ENCODE data around the gene RBMY1F. TPM values are rescaled to one million over a fixed set of nuclear protein-coding genes. Genes with fewer than 3 reads are reported as not detected.
"Not testable (repeated sequence)": the region's sequence is repeated elsewhere in the genome, so short reads cannot be mapped to it uniquely, and the experiment has no call there.

RBMY1F gene
- not detected for total RNA-seq

DNA sequence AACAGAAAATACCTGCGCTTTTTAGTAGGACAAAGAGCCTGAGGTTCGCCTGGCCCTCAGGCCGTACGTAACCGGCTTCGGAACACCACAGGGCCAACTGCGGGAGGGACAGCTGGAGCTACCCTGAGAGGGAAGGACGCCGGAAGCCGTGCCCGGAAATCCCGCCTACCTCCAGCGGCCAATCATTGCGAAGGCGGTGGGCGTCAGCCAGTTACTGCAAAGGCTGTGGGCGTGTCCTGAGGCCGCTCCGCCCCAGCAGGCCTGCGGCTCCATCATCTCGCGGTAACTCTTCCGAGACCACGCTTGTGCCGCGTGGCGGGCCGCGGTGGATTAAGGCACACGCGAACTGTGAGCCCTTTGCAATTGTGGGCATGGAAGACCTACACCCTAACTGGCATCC, at the start of gene RBMY1F:
TSS of gene RBMY1F (minus strand) at position 101 of the 400 bp plus-strand sequence. CDS start 1,954 bp downstream, outside the sequence.
- H3K4me1 Mint-ChIP-seq (ENCODE audit: low read depth); POLR2A ChIA-PET; intact Hi-C loops (cut with micrococcal nuclease); DNase-seq; H3K36me3 Mint-ChIP-seq; CTCF ChIA-PET; H3K4me3 Mint-ChIP-seq; H3K9me3 Mint-ChIP-seq; H3K27me3 Mint-ChIP-seq; H3K27ac Mint-ChIP-seq: not testable (repeated sequence)

DNA sequence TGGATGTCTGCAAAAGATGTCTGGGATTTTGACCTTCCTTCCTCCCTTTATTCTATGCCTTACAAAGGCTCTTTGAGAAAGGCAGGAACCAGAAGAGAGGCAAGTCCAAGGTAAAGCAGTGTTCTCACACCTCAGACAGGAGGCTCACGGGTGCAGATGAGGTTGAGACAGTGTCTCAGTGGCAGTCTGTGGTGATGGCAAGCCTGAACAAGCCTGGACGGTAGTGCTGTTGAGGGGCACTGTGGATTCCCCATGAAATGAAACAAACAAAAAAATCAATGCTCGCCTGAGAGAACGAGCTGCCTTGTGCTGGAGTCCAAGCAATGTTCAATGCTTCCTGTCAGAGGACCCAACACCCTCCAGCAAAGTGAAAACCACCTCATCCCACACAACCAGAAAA, 31.6 kb downstream of the RBMY1F start:
- H3K36me3 Mint-ChIP-seq; intact Hi-C loops (cut with micrococcal nuclease); POLR2A ChIA-PET; H3K4me3 Mint-ChIP-seq; DNase-seq; H3K4me1 Mint-ChIP-seq (ENCODE audit: low read depth); H3K27me3 Mint-ChIP-seq; H3K27ac Mint-ChIP-seq; CTCF ChIA-PET; H3K9me3 Mint-ChIP-seq: not testable (repeated sequence)

DNA sequence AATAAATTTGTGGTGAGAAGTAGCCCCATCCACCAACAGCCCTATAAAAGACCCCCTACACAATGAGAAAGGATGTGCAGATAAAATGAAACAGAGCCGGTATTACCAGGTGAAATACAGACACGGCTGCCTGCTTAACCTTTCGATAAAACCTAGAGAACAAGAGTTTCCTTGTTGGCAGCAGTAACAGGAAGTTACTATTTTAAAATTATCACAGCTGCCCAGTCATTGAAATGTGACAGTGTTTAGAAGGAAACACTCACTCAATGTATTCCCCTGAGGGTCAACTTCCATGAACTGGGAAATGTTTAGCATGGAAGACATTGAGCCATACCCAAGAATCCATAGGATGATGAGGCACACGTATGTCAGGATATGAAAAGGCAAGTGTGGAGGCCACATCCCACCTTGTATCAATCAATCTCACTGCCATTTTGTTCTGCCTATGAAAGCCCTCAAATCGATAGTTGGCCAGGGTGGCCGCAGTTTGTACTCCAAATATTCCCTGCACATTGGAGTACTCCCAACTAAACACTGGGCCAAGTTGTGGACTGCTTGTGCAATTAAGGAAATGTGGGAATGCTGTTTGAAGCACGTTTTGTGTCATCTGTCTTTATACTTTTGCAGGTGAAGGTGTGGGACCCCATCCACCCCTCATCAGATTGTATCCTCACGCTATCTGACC, 41.6 kb downstream of the RBMY1F start:
- H3K36me3 Mint-ChIP-seq; H3K27me3 Mint-ChIP-seq; H3K4me3 Mint-ChIP-seq; POLR2A ChIA-PET; H3K27ac Mint-ChIP-seq; CTCF ChIA-PET; intact Hi-C loops (cut with micrococcal nuclease); DNase-seq; H3K9me3 Mint-ChIP-seq; H3K4me1 Mint-ChIP-seq (ENCODE audit: low read depth): not testable (repeated sequence)

DNA sequence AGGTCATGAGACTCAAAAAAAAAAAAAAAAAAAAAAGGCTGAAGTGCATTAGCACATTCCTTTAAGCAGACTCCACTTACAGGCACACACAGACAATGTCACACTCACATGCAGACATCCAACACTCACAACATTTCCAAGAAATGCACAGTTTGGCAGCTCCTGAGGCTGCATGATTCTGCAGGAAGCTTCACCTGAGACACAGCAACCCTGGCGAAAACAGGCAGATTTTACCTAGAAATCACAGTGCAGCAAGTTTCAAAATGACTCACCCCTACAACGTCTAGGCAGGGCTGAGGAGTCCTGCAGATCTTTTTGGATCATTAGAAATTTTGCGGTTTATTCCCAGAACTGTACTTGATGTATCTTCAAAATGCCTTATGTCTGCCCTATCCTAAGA, 48.0 kb downstream of the RBMY1F start:
- H3K4me1 Mint-ChIP-seq (ENCODE audit: low read depth); H3K9me3 Mint-ChIP-seq; POLR2A ChIA-PET; CTCF ChIA-PET; H3K4me3 Mint-ChIP-seq; H3K27ac Mint-ChIP-seq; H3K27me3 Mint-ChIP-seq; DNase-seq; intact Hi-C loops (cut with micrococcal nuclease); H3K36me3 Mint-ChIP-seq: not testable (repeated sequence)

DNA sequence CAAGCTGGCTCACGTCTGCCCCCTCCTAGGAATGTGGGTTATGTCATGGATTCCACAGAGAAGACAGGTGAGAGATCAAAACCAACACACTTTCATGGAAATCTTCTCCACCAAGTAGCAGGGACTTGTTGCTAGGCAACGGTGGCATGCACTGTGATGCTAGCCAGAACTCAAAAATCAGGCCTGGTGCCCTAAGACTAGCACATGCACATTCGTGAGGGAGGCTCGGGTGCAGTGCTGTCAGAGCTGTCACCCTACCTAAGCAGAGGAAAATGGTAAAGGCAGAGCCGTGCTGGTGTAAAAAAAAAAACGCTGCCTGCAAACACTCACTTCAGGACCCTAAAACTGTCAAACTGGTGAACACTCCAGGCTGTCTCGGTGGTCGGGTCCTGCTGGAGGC, 52.2 kb downstream of the RBMY1F start:
- H3K27me3 Mint-ChIP-seq; H3K4me1 Mint-ChIP-seq (ENCODE audit: low read depth); H3K27ac Mint-ChIP-seq; POLR2A ChIA-PET; intact Hi-C loops (cut with micrococcal nuclease); CTCF ChIA-PET; DNase-seq; H3K4me3 Mint-ChIP-seq; H3K9me3 Mint-ChIP-seq; H3K36me3 Mint-ChIP-seq: not testable (repeated sequence)

Other genes starting within 250 kb of the RBMY1F start
- gene RBMY1J, start 220.5 kb upstream of the RBMY1F start, total RNA-seq, result not detected